DMS153 treated with DMSO at 0.1 percent for 48 hours (cell line): ENCODE results near the gene ZNF229.
"Not testable (repeated sequence)": the region's sequence is repeated elsewhere in the genome, so short reads cannot be mapped to it uniquely, and the experiment has no call there.

Source experiments
- DNase-seq: peaks from one replicate; lab custom pipeline; 2025; ENCODE audit not compliant: unreplicated experiment; lab: John Stamatoyannopoulos, UW

The ZNF229 gene

GRCh38 chr19:44447916-44448674 is at the start of gene ZNF229:
TSS of gene ZNF229 (minus strand) at chr19:44448472. CDS start at chr19:44442847, 5,625 bp downstream.
- no peak for DNase-seq

- DNase-seq = no peak
These were observed 48.4 kb upstream of the ZNF229 start for GRCh38 chr19:44496711-44497110.

- DNase-seq = peak; percentile 45
These were observed 28.5 kb upstream of the ZNF229 start for GRCh38 chr19:44476559-44477408.

DNA sequence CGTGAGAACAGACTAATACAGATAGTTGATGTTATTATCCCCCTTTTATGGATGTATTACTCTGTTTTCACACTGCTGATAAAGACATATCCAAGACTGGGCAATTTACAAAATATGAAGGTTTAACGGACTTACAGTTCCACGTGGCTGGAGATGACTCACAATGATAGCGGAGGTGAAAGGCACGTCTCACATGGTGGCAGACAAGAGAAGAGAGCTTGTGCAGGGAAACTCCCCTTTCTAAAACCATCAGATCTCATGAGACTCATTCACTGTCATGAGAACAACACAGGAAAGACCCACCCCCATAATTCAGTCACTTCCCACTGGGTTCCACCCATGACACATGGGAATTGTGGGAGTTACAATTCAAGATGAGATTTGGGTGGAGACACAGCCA is 20.5 kb upstream of the ZNF229 start:
- DNase-seq = not testable (repeated sequence)

DNA sequence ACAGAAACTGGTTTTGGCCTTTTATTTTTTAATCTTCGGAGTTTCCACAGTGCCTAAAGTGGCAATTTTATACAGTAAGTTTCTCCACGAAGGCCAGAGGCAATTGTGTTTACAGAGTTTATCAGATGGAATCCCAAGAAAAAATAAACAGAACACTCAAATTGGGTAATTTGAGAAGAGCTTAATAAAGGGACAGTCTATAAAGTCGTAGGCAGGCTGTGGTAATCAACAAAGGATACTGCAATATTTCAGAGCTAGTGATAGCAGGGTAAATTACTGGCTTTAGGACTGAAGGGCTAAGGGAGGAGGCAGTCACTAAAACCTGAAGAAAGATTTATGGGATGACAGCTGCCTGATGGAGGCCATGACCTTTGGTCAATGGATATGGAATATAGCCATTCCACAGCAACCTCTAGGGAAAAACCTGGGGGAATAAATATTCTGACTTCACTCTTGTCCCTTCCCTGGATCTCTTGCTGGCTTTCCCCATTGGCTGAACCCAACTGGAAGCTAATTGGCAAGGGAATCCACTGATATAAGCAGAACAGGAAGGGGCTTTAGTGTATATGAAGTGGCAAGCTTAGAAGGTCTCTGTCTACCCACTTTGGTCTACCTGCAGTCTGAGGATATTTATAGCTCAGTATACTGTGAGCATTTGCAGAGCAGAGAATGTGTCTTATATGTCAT is 14.5 kb upstream of the ZNF229 start:
- not testable (repeated sequence) for DNase-seq

DNA sequence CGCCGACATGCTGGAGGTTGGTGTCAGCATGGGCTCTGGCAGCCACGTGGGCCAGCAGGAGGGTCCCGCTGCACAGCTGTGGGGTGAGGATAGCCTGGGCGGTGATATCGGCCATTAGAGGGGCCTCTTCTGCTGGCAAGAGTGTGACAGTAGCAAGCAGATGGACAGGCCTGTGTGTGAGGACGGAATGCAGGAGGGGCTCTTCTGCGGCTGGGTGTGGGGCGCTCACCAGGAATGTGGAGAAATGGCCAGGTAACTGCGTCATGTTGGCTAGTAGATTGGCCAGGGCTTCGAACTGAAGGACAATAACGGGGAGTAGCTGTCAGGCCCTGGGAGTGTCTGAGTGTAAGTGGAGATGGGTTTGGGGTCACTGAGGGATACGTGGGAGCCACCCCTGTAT is 7.7 kb upstream of the ZNF229 start:
- DNase-seq = not testable (repeated sequence)

DNA sequence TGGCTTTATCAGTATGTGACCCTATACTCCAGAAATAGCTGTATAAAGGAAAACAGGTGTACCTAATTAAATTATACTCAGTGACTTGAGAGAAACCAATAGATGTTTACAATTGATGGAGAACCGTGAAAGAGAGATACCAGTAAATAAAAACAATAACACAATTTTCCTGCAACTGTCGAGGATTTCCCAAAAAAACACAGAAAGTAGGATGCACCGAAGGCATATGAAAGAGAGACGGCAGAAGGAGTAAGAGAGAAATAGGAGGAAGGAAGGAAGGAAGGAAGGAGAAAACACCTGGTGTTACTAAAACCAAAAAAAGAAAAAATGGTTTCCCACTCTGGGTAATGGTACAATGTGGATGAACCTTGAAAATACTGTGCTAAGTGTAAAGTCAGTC is 6.8 kb upstream of the ZNF229 start:
- DNase-seq = no peak

GRCh38 chr19:44452367-44452766 is 4.1 kb upstream of the ZNF229 start:
- DNase-seq = no peak

- no peak for DNase-seq
These were observed 3.4 kb upstream of the ZNF229 start for GRCh38 chr19:44451687-44452086.

GRCh38 chr19:44438441-44438840 is 9.8 kb downstream of the ZNF229 start:
- DNase-seq = no peak

DNA sequence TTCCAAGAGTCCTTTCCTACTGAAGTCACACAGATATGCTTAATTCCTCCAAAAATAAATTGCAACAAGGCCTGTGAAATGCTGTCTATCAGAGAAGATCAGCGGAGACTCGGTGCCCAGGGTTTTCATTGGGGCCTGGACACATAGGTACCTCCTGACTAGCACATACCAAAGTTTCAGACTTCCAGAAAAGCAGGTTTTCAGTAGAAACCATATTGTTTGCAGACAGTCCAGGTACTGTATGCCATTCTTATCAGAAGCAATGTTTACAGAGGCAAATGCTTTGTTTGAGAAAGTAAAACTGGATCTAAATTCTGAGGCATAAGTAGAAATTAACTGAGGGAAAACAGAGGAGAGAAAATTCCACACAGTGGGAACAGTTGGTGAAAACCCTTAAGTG is 12.8 kb downstream of the ZNF229 start:
- no peak for DNase-seq

- DNase-seq = no peak
These were observed 17.3 kb downstream of the ZNF229 start for GRCh38 chr19:44430956-44431355.

DNA sequence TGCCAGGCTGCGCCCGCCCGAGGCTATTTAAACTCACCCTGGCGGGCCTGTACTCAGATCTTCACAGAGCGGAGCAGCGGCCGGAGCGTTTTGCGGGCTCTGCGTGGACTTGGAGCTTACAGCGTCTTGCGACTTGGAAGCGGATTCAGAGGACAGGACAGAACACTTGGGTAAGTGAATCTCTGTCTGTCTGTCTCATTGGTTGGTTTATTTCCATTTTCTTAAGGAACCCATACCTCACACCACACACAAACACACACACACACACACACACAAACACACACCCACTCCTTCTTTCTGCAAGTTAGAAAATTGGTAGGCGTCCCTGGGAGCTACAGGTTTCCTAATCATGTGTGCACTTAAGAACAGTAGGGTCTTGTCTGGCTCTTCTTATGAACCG is 32.7 kb downstream of the ZNF229 start:
- DNase-seq = not testable (repeated sequence)

DNA sequence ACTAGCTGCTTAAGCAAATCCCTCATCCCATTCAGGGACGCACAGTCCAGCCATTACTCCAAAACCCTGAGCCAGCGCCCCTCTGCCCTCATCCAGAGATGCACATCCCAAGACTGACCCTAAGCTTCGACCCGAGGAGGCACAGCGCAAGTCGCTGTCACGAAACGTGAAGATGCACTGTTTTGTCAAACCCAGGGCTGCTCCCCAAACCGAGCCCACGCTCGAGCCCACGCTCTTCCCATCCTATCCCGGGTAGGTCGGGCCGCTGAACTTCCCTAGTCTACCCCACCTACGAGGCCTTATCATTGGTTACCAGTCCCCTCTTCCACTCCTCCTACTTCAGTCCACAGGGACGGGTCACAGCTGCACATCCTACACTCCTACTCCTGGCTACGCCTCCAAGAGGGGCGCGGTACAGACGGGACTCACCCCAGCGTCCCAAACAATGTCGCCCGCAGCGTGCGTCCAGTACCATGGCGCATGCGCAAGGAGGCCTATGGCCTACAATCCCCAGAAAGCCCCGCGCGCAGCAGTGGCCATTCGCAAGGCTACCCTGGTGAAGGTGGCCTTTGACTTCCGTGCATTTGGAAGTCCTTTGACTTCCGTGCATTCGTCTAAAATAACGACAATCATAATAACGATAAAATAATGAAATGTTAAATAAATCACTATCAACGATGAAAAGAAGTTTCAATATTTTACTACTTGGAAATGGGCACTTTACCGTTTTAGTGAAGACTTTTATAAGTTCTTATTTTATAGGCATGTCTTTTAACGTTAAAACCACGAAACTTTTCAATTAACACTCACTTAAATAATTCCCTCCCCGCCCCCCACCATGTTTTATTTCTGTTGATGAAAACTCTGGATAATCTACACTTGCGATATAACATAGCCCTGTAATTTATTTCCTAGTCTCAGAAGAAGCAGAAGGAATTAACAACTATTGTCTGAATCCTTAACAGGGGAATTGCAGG is 46.8 kb downstream of the ZNF229 start, which contains the start of gene ZNF285:
Gene ZNF285, minus strand, starts transcription at position 470 of the 977 bp plus-strand sequence. CDS start 4,395 bp downstream, outside the sequence.
- no peak for DNase-seq

DNA sequence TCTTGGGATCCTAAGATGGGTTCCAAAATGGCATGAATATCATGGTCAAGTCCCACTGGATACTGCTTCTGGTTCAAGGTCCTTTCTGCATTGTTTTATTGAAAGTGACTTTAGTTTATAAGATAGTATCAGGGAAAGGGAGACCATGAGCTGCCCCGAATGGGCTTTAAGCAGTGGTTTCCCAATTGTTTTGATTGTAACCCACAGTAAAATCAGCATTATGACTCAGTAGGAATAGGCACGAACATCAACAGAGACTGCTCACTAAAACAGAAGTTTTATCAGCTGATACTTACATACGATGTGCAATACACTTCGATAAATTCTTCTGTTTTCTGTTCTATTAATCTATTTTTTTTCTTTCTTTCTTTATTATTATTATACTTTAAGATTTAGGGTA is 59.0 kb downstream of the ZNF229 start:
- not testable (repeated sequence) for DNase-seq
